ENCODE results near the gene RBM47. TPM values are rescaled to one million over a fixed set of nuclear protein-coding genes. Genes with fewer than 3 reads are reported as not detected.
A peak's percentile ranks its signal among the peaks of the same experiment; 100 is the strongest.

The RBM47 gene
- total RNA-seq, 1 donor from 2014 or later: 105 TPM

DNA sequence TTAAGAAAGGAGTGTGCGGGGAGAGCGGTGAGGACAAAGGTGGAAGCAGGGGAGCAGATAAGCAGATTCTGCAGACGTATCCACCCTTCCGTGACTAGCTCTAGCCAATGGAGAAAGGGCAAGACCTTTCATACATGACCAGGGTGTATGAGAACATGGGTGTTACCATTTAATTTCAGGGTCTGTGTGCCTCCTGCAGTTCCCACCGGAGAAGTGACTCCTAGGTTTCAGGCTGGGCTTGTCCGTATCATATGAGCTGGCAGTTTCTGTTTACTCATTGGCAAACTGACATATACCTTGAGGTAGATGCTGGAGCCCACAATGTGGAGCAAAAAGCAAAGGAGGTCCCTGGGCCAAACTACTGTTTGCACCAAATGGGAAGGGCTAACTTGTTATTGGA, 6.8 kb downstream of the RBM47 start:
- H3K36me3 ChIP-seq: peaks cover 4% of the 10 kb centered on the region
- H3K27me3 ChIP-seq: no peaks in the 10 kb centered on the region
- H3K27ac ChIP-seq: no peak overlapping the region
- no peak overlapping the region for H3K4me3 ChIP-seq
- peaks cover 19% of the 10 kb centered on the region for H3K4me1 ChIP-seq
- DNase-seq: no peak
- no peaks in the 10 kb centered on the region for H3K9me3 ChIP-seq
- intact Hi-C loops (cut with DNase I): no loop called here
- TF ChIP-seq CTCF (IDR thresholded peaks at IDR 0.05): no peak
- no peak for ATAC-seq

DNA sequence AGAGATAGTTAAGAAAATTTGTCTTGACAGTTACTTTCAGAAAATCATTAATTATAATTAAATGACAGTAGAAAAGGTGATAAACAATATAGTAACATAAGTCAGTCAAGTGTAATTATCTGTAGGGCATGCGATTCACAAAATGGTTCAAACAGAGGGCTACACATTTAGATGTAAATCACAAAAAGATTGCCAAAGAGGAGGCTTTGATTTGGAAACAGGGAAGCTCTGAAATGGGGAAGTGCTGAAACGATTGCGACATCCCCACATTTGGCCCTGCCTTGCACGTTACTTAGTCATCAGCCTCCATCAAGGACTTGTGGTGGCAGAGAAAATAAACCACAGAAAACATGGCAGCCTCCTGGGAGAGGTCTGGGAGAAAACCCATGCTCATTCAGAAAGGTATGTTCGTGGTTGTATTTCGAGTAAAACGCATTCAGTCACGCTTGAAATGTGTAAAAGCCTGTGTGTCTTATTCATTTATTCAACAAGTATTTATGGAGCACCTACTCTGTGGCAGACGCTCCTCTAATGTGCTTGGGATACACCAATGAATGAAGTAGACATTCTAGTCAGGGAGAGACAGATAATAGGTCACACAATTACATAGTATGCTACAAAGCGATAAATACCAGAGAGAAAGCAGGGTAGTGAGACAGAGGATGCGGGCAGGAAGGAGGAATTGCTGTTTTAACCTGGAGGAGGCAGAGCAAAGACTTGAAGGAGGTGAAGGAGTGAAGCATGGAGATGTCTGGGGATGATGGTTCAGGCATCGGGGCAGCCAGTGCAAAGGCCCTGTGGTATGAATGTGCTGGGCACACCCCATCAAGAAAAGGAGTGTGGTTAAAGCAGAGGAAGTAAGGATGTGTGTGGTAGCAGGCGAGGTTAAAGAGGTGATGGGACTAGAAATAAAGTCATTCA, 7.8 kb downstream of the RBM47 start:
- peak overlapping the region; percentile 52 for H3K27ac ChIP-seq
- peaks cover 4% of the 10 kb centered on the region for H3K36me3 ChIP-seq
- peaks cover 19% of the 10 kb centered on the region for H3K4me1 ChIP-seq
- intact Hi-C loops (cut with DNase I): no loop called here
- no peaks in the 10 kb centered on the region for H3K9me3 ChIP-seq
- ATAC-seq: peak; percentile 93
- TF ChIP-seq CTCF (IDR thresholded peaks at IDR 0.05): no peak
- peak; percentile 83 for DNase-seq
- H3K27me3 ChIP-seq: no peaks in the 10 kb centered on the region
- H3K4me3 ChIP-seq: no peak overlapping the region

DNA sequence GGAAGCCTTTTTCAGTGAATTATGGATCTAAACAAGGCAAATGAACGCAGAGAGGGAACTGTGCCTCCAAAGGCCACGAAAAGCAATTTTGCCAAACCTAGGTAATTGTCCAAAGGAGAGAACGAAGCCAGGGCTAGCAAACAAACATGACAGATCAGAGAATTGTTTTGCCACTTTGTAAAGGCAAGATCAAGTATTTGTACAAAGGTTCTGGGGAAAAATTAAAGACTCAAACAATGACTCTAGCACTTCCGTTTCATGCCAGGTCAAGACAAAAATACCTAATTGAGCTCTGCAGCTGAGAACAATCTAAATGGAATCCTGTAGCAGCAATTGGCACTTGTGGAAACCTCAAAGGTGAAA, 8.5 kb downstream of the RBM47 start:
- no peak for ATAC-seq
- Histone ChIP-seq H3K9me3 (no peaks in the 10 kb centered on the region), H3K4me1 (peaks cover 19% of the 10 kb centered on the region), H3K27ac (peak overlapping the region; percentile 52), H3K4me3 (no peak overlapping the region), H3K36me3 (peaks cover 4% of the 10 kb centered on the region), H3K27me3 (no peaks in the 10 kb centered on the region)
- intact Hi-C loops (cut with DNase I): no loop called here
- no peak for TF ChIP-seq CTCF (IDR thresholded peaks at IDR 0.05)
- no peak for DNase-seq

- ATAC-seq (no peak), DNase-seq (no peak)
- Histone ChIP-seq H3K4me3 (no peak overlapping the region), H3K27ac (no peak overlapping the region), H3K27me3 (no peaks in the 10 kb centered on the region), H3K9me3 (no peaks in the 10 kb centered on the region), H3K36me3 (no peaks in the 10 kb centered on the region), H3K4me1 (peaks cover 19% of the 10 kb centered on the region)
- intact Hi-C loops (cut with DNase I): no loop called here
- TF ChIP-seq CTCF (IDR thresholded peaks at IDR 0.05): no peak
Observed at GRCh38 chr4:40619600-40619999, 10.1 kb downstream of the RBM47 start.

GRCh38 chr4:40617872-40618271, 11.8 kb downstream of the RBM47 start:
- no peak for TF ChIP-seq CTCF (IDR thresholded peaks at IDR 0.05)

More at GRCh38 chr4:40617872-40618271, 11.8 kb downstream of the RBM47 start:
- Histone ChIP-seq H3K36me3 (no peaks in the 10 kb centered on the region), H3K4me3 (no peak overlapping the region), H3K27ac (no peak overlapping the region), H3K4me1 (peaks cover 24% of the 10 kb centered on the region), H3K27me3 (no peaks in the 10 kb centered on the region), H3K9me3 (no peaks in the 10 kb centered on the region)
- intact Hi-C loops (cut with DNase I): no loop called here
- DNase-seq (no peak), ATAC-seq (no peak)

Data from upper lobe of right lung (tissue), 1 donor.